Stimulated activated CD8-positive, alpha-beta memory T cell treated with anti-CD3 and anti-CD28 coated beads, Interleukin-4, amount 100 ng/mL, for 1 hour (primary cell): ENCODE measurements around the gene RNF31.

ENCODE experiments used
- DNase-seq, 2 donors: peaks; one replicate each; pipeline ENCODE4 v3.0.0-alpha.2; 2020; ENCODE audit warnings: low read depth in 2 of 2, low spot score in 1 of 2

The RNF31 gene

GRCh38 chr14:24181371-24182077, 34.2 kb downstream of the RNF31 start:
- DNase-seq = no peak

GRCh38 chr14:24182110-24182882, 35.0 kb downstream of the RNF31 start:
- DNase-seq = no peak

GRCh38 chr14:24183014-24183481, 35.8 kb downstream of the RNF31 start:
- no peak for DNase-seq

GRCh38 chr14:24184104-24184970, 37.0 kb downstream of the RNF31 start:
- DNase-seq = no peak

- DNase-seq = no peak
These were observed 37.7 kb downstream of the RNF31 start for GRCh38 chr14:24185026-24185425.

GRCh38 chr14:24185741-24186140, 38.4 kb downstream of the RNF31 start:
- DNase-seq = no peak

- DNase-seq = no peak
These were observed 39.7 kb downstream of the RNF31 start for GRCh38 chr14:24186831-24187538.

GRCh38 chr14:24187539-24187915, 40.2 kb downstream of the RNF31 start:
- DNase-seq = no peak

- peak; percentile 86 to 91 for DNase-seq
These were observed 41.2 kb downstream of the RNF31 start, which contains the start of gene IPO4 for GRCh38 chr14:24188251-24189058. Gene IPO4, minus strand, starts transcription at chr14:24188816. Its CDS starts 29 bp downstream, at chr14:24188787.

- no peak for DNase-seq
These were observed 41.7 kb downstream of the RNF31 start for GRCh38 chr14:24189059-24189375.

- no peak for DNase-seq
These were observed 42.2 kb downstream of the RNF31 start for GRCh38 chr14:24189460-24189859.

GRCh38 chr14:24190416-24190815, 43.1 kb downstream of the RNF31 start:
- no peak for DNase-seq

- no peak for DNase-seq
These were observed 45.6 kb downstream of the RNF31 start for GRCh38 chr14:24192933-24193332.

GRCh38 chr14:24194186-24194872, 47.0 kb downstream of the RNF31 start:
- no peak for DNase-seq

- no peak for DNase-seq
These were observed 47.5 kb downstream of the RNF31 start for GRCh38 chr14:24194873-24195185.

GRCh38 chr14:24195186-24196070, 48.1 kb downstream of the RNF31 start, which contains the start of gene TM9SF1:
Gene TM9SF1, minus strand, starts transcription at chr14:24195441. Its CDS starts 422 bp downstream, at chr14:24195019.
- DNase-seq = peak; percentile 74 to 81

- no peak for DNase-seq
These were observed 49.1 kb downstream of the RNF31 start for GRCh38 chr14:24196071-24197055.
